ENCODE measurements around the gene DRAP1.

GRCh38 chr11:65944767-65945166 is 25.5 kb downstream of the DRAP1 start:
- TF ChIP-seq POLR2AphosphoS5 (IDR thresholded peaks at IDR 0.05) (no peak), CTCF (IDR thresholded peaks at IDR 0.05) (no peak)

Data from transverse colon (tissue), 4 donors.